Fibroblast of skin of back (primary cell): ENCODE data around the gene MYL6.
A peak's percentile ranks its signal among the peaks of the same experiment; 100 is the strongest.

Source experiments
- DNase-seq: peaks from one replicate; pipeline ENCODE4 v3.0.0-alpha.2; 2013

The MYL6 gene

DNA sequence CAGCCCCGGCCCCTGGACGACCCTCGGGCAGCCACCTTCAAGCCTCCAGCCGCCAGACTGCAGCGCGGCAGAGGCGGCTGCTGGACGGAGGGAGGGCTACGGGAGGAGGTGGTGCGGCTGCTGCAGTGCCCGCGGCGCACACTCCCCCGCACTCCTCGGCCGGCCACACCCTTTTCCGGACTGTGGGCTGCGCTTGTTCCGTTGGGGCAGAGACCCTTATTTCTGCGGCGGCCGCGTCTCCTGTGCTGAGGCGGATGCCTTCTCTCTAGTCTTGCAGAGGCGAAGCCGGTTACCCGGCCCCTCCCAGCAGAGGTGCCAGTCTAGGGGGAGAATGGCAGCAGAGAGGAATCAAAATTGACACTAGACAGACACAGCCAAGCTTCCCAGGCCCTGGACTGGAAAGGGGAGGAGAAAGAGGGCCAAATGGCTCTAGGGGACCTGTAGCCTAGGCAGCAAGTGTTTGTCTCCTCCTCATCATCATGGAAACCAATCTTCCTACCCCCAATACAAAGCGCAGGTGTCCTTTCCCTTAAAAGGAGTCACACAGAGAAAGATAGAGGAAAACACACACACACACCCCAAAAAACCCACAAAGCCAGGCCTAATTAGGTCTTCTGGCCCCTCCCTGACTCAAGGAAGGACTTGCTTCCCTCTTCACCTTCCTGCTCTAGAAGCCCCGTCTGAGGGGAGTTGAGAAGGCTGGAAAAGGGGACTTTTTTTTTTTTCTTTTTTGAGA lies 28.8 kb upstream of the MYL6 start:
- peak; percentile 51 for DNase-seq

DNA sequence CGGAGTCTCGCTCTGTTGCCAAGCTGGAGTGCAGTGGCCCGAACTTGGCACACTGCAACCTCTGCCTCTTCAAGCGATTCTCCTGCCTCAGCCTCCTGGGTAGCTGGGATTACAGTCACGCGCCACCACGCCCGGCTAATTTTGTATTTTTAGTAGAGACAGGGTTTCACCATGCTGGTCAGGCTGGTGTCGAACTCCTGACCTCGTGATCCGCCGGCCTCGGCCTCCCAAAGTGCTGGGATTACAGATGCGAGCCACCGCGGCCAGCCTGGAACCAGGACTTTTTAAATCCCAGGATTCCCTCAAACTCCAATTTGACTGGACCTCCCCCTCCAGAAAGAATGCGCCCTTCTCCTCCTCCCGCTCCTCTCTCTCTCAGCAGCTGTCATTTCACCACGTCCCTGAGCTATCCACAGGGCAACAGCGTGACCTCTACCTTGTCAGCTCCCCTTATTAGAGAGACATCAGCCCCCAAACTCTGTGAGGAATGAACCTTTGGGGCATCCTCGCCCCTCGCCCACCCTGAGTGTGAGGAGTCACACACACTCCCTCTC lies 28.1 kb upstream of the MYL6 start:
- no peak for DNase-seq

DNA sequence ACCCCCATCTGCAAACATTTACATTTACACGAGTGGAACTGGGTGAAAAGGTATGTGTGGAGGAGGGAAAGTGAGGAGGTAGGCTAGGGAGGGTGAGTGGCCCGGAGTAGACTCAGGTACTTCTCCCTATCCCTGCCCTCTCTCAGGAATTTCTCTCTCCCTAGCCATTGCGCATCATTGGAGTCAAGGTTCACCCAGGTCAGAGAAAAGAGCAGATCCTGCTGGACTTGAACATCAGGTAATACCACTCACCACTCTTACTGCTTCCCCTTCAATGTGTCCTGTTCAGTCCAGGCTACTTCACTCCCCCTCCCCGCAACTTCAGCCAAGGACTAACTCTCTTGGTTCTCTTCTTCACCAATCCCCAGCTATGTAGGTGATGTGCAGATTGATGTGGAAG lies 27.3 kb upstream of the MYL6 start:
- DNase-seq = no peak

DNA sequence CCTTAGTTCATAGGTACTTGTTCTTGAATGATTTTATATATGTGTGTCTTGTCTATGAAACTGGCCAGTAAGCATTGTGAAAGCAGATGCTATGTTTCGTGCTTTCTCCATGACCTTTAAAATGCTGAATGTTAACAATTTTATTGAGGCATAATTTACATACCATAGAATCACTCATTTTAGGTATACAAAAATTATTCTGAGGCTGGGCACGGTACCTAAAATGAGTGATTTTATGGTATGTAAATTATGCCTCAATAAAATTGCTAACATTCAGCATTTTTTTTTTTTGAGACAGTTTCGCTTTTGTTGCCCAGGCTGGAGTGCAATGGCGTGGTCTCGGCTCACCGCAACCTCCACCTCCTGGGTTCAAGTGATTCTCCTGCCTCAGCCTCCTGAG lies 23.3 kb upstream of the MYL6 start:
- no peak for DNase-seq

DNA sequence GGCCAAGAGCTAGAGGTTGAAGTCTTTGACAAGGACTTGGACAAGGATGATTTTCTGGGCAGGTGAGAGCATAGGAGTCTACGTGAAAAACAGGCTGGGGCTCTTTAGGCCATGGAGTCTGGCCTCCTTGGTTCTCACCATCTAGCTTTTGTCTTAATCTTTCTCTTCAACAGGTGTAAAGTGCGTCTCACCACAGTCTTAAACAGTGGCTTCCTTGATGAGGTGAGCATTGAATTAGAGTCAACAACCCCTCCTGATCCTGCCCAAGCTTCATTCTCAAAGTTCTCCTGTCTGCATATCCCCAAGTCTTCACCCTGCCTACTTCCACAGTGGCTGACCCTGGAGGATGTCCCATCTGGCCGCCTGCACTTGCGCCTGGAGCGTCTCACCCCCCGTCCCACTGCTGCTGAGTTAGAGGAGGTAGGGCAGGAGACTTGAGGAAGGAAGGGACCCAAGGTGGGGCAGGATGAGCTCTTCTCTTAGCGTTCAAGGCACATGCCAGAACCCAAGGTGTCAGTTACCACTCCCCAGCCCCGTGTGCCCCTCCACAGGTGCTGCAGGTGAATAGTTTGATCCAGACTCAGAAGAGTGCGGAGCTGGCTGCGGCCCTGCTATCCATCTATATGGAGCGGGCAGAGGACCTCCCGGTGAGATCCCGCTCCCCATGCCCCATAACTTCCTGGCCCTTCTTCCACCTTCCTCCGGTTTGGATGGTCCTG lies 20.1 kb upstream of the MYL6 start:
- no peak for DNase-seq

DNA sequence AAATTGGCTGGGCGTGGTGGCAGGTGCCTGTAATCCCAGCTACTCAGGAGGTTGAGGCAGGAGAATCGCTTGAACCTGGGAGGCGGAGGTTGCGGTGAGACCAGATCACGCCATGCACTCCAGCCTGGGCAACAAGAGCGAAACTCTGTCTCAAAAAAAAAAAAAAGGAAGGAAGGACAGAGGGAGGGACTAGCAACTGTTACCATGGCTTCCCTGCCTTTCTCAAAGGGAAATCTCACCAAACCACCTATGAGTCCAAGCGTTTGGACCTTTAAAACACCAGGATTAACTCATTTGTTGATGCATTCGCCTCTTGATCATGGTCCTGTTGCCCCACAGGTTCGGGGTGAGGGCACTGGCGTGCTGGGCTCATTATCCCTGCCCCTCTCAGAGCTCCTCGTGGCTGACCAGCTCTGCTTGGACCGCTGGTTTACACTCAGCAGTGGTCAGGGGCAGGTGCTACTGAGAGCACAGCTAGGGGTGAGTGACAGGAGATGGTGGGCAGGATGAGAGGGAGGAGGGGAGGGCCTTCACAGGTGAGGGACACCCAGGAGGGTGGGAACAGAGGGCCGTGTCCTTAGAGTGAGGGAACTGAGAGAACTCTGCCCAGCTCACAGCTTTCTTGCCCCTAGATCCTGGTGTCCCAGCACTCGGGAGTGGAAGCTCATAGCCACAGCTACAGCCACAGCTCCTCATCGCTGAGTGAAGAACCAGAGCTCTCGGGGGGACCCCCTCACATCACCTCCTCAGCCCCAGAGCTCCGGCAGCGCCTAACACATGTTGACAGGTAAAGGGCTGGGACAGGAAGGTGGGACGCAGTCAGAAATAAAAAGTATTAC lies 16.0 kb upstream of the MYL6 start:
- no peak for DNase-seq

DNA sequence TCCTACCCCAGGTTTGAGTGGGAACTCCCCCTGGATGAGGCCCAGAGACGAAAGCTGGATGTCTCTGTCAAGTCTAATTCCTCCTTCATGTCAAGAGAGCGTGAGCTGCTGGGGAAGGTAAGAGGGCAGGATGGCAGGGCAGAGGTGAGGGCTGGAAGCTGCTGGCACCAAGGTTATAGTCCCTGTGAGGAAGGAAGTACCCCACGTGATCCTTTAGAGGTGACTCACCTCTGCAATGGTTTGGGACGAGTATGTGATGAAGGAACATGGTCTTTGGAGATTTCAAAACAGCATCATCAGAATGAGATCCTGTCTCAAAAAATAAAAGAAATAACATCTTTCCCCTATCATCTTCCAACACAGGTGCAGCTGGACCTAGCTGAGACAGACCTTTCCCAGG lies 14.9 kb upstream of the MYL6 start:
- no peak for DNase-seq

DNA sequence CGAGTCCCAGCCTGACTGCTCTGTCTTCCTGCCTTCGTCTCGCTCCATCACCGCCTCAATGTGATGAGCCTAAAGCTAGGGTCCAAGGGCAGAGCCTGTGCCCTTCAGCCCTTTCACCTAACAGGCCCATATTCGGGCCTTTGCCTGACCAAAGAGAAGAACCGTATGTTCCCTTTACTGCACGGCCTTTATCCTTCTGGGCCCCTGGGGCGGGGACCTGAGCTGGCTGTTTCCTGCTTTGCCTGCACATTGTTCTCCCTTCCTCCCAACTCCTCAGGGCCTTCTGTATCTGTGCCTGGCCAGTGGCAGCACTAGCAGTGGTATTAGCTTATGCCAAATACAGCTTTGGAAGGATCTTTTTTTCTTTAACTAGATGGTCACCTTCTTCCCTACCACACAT lies 14.3 kb upstream of the MYL6 start:
- DNase-seq = no peak

DNA sequence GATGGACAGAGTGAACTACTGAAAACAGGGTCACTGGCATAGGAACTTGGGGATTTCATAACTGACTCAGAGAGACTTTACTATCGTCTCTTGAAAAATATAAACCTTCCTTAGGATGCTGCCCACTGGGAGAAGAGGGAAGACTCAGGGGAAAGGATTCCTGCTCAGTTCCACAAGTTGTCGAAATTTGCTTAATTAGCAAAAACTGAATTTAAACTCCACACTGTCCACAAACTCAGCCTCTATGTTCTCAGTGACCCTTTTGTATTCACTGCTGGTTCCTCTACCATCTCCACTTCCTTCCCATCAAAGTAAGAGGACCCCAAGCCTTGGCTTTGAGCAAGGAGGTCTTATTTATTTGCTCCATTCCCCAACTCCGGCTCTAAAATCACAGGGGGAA lies 12.9 kb upstream of the MYL6 start:
- DNase-seq = no peak

DNA sequence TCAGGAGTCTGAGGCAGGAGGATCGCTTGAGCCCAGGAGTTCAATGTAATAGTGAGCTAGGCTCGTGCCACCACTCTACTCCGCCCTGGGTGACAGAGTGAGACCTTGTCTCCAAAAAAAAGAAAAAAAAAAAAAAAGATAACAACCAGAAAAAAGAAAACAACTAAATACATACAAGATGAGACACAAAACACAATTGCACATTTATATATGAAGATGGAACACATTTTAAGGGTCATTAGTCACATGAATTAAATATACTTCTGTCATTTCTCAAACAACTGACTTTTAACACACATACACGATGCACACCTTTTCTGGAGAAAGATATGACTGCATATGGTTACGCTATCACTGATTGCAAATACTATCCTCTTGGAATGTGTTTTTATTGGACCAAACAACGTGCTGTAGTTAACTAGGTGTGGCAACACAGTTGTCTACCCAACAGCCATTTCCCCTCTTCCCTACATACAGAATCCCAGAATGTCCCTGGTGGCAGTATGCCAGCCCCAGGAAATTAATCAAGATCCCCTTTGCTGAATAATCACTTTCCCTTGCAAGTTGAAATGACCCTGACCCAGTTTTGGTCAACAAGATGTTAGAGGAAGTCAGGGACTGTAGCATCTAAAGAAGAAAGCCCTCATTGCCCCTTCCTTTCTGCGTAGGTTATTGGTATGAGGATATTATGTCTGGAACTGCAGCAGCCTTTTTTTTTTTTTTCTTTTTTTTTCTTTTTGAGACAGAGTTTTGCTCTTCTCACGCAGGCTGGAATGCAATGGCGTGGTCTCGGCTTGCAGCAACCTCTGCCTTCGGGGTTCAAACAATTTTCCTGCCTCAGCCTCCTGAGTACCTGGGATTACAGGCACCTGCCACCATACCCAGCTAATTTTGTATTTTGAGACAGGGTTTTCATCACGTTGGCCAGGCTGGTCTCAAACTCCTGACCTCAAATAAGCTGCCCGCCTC lies 11.4 kb upstream of the MYL6 start:
- DNase-seq = peak; percentile 11

DNA sequence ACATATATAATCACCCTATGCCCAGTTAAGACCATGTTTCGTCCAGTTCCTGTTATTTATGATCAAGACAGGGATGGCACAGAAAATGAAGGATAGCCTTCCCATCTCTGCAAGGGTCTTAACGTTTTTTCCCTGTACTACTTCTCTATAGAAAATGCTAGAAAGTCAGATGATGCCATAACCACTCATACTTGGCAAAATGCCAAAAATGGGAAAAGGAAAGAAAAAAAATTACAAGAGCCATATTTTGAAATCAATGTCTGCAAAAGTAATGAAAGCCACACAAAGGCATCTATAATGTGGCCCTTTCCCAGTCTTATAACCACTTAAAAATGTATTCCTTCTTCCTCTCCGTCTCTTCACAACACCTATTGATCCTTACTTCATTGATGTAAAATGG lies 7.6 kb upstream of the MYL6 start:
- peak; percentile 38 for DNase-seq

DNA sequence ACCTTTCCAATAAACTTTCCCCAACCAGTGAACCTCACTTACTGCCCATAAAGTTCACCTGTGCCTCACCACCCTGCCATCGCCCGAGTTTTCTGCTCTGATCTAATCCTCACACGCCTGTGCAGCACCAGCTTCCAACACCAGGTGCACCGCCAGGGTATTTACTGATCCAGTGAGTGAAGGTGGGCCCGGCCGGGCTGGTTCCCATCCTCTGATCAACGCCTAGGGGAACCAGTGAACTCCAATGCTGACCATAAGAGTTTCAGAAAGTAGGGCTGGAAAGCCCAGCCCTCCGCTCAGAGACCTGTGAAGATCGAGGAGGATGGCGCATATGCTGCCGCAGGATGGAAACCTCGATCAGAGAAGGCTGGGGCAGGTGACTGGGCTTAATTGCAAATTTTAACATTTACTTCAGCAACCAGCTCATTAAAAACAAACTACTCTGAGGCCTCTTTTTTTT lies 6.5 kb upstream of the MYL6 start:
- peak; percentile 15 for DNase-seq

DNA sequence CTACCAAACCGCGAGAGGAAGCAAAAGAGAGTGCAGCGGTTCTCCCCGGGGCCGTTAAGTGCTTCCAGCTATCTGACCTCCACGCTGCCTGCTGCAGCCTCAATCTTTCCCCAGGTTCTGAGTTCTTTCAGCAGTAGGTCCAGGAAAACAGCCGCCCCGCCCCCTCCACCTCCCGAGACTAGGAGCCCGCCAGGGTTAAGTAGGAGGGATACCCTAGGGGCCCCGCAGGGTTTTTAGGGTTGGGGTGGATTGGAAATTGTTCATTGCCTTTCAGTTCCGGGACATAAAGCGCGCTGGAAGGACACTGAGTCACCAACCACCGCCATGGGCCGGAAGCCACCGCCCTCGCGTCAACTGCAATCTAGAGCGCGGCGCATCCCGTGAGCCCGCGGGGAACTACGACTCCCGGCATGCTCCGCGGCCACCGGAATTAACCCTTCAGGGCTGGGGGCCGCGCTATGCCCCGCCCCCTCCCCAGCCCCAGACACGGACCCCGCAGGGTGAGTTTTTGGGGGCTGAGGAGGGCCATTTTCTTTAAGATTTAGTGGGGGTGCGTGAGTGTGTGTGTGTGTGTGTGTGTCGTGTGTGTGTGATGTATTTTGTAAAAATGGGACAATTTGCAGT lies 5.9 kb upstream of the MYL6 start, which contains the start of gene MYL6B:
TSS of gene MYL6B (plus strand) at position 456 of the 624 bp plus-strand sequence. CDS start 1,332 bp downstream, outside the sequence.
- peak; percentile 93 for DNase-seq

DNA sequence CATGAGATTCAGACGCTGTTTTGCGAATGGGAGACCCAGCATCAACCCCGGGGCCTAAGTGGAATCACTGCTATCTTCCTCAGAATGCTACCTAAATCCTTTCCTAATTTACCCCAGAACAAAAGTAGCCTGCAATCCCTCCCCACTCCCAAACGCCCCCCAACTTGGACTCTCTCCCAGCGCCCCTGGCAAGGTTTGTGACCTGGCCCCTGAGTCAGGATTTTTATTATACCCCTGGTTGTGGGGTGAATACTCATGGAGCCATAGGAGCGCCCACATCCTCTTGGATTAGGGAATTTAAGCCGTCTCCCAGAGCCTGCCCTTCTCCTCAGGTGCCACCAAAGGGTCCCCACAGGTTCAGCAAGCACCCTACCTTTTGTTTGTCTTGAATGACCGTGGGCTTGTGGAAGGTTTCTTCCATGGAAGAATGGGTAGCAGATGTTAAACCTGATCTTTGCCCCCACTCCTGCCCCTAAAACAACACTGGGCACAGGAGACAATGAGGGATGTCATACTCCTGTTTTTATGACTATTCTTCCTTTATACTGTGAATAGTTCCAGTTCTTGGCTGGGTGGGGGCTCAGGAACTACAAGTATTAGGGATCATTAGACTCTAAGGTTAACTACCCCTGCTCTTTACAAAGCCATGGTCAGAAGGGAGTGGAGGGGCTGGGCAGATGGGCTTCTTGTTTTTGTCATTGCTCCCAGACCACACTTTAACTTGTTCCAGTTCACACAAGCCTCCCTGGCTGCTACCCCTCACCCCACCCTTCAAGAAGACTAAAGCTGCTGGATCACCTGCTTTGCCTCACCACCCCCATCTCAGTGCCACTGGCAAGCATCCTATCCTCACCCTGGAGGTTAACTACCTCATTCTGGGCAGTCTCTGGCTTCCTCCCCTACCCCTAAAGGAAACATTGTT lies 5.1 kb upstream of the MYL6 start:
- DNase-seq = no peak

DNA sequence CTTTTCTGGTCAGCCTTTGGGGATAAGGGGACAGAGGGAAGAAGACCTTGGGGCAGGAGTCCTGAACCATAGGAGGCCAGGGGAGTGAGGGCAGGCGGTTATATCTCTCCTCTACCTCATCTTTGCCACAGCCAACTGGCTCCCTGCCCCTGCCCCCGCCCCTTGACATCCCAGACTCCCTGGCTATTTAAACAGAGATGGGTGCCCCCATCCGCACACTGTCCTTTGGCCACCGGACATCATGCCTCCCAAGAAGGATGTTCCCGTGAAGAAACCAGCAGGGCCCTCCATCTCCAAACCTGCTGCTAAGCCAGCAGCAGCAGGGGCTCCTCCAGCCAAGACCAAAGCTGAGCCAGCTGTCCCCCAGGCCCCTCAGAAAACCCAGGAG lies 4.5 kb upstream of the MYL6 start:
- DNase-seq = no peak

DNA sequence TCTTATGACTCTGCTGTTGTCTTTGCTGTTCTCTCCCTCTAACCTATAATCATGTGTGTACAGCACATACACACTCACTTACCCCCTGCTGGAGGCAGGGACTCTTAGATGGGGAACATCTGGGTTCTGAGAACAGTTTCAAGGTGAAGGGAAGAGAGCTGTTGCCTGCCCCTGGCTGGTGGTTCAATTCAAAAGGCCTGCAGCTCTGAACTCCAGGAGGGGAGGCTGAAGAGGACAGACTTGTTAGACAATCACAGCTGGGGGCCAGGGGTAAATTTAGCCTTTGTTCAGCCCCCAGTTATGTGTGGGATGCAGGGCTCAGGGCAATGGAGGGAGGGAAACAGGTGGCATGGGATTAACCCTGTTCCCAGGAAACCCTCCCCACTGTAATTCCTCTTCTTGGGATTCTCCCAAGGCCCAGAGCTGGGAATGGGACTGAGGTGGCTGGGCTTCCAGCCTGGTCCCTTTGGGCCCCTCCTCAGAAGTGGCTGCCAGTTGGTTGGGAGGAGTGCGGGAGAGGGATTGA lies 3.9 kb upstream of the MYL6 start:
- DNase-seq = no peak

DNA sequence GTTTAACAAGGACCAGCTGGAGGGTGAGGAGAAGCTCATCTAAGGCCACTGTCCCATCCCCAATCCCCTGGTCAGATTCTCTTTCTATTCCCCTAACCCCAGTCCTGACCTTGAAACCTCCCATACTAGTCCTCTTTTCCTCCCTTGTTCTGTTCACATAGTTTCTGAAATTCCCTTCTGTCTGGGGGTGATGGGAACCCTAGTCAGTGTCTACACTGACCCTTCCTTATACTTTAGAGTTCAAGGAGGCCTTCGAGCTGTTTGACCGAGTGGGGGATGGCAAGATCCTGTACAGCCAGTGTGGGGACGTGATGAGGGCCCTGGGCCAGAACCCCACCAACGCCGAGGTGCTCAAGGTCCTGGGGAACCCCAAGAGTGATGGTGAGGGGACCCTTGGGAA lies 3.3 kb upstream of the MYL6 start:
- no peak for DNase-seq

DNA sequence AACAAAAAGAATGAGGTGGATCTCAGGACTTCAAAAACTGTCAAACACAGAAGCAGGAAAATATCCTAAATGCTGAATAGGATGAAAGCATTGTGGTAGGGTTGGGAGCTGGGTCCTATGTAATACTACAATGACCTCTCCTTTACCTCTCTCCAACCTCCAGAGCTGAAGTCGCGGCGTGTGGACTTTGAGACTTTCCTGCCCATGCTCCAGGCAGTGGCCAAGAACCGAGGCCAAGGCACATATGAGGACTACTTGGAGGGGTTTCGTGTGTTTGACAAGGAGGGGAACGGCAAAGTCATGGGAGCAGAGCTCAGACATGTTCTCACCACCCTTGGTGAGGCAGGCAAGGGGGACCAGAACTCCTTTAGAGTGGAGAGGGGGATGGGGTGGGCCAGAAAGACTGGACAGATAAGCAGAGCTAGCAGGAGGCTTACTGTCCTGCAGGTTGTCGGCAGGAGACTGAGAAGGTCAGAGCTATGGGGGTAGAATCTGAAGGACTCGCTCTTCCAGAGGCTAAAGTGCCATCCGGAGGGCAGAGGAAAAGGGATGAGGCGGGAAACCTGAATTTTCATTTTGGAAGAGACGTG lies 2.8 kb upstream of the MYL6 start:
- no peak for DNase-seq

DNA sequence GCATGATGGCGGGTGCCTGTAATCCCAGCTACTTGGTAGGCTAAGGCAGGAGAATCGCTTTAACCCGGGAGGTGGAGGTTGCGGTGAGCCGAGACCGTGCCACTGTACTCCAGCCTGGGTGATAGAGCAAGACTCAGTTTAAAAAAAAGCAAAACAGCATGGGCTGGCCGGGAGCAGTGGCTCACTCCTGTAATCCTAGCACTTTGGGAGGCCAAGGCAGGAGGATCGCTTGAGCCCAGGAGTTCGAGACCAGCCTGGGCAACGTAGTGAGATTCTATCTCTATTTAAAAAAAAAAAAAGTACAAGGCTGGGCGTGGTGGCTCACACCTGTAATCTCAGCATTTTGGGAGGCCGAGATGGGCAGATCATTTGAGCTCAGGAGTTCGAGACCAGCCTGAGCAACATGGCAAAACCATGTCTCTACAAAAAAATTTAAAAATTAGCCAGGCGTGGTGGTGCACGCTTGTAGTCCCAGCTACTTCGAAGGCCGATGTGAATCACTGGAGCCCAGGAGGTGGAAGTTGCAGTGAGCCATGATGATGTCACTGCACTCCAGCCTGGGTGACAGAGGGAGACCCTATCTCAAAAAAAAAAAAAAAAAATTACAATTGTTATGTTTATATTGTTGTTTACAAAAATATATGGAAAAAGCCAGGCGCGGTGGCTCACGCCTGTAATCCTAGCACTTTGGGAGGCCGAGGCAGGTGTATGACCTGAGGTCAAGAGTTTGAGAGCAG lies 1.5 kb upstream of the MYL6 start:
- peak; percentile 48 for DNase-seq
